GM06990 (cell line): ENCODE measurements around the gene CADPS2.

ENCODE experiments used
- DNase-seq: peaks from one replicate; pipeline ENCODE4 v3.0.0-alpha.2; 2011; ENCODE audit not compliant: insufficient read length; ENCODE audit errors: extremely low read depth
- H3K27me3 ChIP-seq: replicated peaks from 2 replicates; pipeline ENCODE4 v1.6.0; 2011; ENCODE audit warnings: low read length; ENCODE audit not compliant: control insufficient read depth, insufficient read depth
- H3K36me3 ChIP-seq: 2 replicates; pipeline ENCODE4 v1.5.1; 2011; ENCODE audit warnings: low read length; ENCODE audit not compliant: control insufficient read depth, insufficient read depth
- H3K4me3 ChIP-seq: replicated peaks from 2 replicates; pipeline ENCODE4 v1.5.1; 2011; ENCODE audit warnings: low read depth, mild to moderate bottlenecking, control low read depth, low read length
- CTCF ChIP-seq: IDR thresholded peaks from 2 replicates; pipeline ENCODE4 v1.5.1; 2011; ENCODE audit warnings: low read length, control low read depth, mild to moderate bottlenecking, inconsistent platforms; ENCODE audit not compliant: insufficient read depth, poor library complexity, severe bottlenecking

The CADPS2 gene

GRCh38 chr7:122881324-122881723, 4.9 kb downstream of the CADPS2 start:
- no peak for DNase-seq
- Histone ChIP-seq H3K4me3 (no peak overlapping the region), H3K27me3 (no peaks in the 10 kb centered on the region; the same call in 1 of the 2 replicates), H3K36me3 (no peaks in the 10 kb centered on the region)
- no peak for TF ChIP-seq CTCF

- no peak for TF ChIP-seq CTCF
- H3K27me3 ChIP-seq = no peaks in the 10 kb centered on the region
- no peak for DNase-seq
- H3K36me3 ChIP-seq = no peaks in the 10 kb centered on the region
- no peak overlapping the region for H3K4me3 ChIP-seq
Measured at GRCh38 chr7:122869260-122869659, 17.0 kb downstream of the CADPS2 start.

- no peak for TF ChIP-seq CTCF
- H3K36me3 ChIP-seq = no peaks in the 10 kb centered on the region
- no peak overlapping the region for H3K4me3 ChIP-seq
- no peaks in the 10 kb centered on the region for H3K27me3 ChIP-seq
- DNase-seq = no peak
Measured at GRCh38 chr7:122867471-122867980, 18.7 kb downstream of the CADPS2 start.

GRCh38 chr7:122864838-122865237, 21.4 kb downstream of the CADPS2 start:
- TF ChIP-seq CTCF = no peak
- H3K4me3 ChIP-seq = no peak overlapping the region
- H3K36me3 ChIP-seq = no peaks in the 10 kb centered on the region
- DNase-seq = no peak
- H3K27me3 ChIP-seq = no peaks in the 10 kb centered on the region

GRCh38 chr7:122864016-122864415, 22.2 kb downstream of the CADPS2 start:
- Histone ChIP-seq H3K36me3 (no peaks in the 10 kb centered on the region), H3K27me3 (no peaks in the 10 kb centered on the region), H3K4me3 (no peak overlapping the region)
- no peak for TF ChIP-seq CTCF
- DNase-seq = no peak

GRCh38 chr7:122858320-122858719, 27.9 kb downstream of the CADPS2 start:
- Histone ChIP-seq H3K4me3 (no peak overlapping the region), H3K27me3 (no peaks in the 10 kb centered on the region), H3K36me3 (no peaks in the 10 kb centered on the region)
- DNase-seq = no peak
- TF ChIP-seq CTCF = no peak
